Activated T-cell treated with anti-CD3 and anti-CD28 coated beads, Interleukin-2, amount 50 U/mL, for 1 hour (primary cell): Measurements from ENCODE around the gene TNRC6C.

Source experiments
- DNase-seq: peaks from one replicate; pipeline ENCODE4 v3.0.0-alpha.2; 2020

Gene TNRC6C

GRCh38 chr17:78143214-78144146 is 185.0 kb downstream of the TNRC6C start:
- DNase-seq = no peak

DNA sequence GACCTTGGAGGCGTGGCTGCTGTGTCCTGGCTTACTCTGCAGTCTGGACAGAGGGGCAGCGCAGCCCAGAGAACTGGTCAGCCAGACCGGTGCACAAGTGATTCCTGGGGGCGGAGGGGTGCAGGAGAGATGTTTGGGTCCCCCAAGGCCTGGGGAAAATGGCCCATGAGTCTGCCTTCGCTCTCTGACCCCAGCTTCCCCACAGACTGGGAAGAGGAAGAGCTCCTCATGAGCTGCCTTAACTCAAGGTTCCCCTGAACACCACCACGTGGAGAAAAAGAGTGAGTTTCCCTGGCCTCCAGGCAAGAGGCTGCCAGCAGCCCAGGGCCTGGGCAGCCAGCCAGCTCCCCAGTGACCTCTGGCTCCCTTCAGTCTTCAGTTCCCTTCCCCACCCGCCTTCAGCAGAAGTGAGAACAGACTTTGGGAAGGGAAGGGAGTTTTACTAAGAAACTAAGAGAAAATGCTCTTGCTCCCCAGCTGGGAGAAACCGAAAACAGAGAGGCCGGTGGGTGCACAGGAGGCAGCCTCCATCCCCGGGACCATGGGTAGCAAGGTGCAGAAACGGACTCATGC is 185.7 kb downstream of the TNRC6C start:
- no peak for DNase-seq

DNA sequence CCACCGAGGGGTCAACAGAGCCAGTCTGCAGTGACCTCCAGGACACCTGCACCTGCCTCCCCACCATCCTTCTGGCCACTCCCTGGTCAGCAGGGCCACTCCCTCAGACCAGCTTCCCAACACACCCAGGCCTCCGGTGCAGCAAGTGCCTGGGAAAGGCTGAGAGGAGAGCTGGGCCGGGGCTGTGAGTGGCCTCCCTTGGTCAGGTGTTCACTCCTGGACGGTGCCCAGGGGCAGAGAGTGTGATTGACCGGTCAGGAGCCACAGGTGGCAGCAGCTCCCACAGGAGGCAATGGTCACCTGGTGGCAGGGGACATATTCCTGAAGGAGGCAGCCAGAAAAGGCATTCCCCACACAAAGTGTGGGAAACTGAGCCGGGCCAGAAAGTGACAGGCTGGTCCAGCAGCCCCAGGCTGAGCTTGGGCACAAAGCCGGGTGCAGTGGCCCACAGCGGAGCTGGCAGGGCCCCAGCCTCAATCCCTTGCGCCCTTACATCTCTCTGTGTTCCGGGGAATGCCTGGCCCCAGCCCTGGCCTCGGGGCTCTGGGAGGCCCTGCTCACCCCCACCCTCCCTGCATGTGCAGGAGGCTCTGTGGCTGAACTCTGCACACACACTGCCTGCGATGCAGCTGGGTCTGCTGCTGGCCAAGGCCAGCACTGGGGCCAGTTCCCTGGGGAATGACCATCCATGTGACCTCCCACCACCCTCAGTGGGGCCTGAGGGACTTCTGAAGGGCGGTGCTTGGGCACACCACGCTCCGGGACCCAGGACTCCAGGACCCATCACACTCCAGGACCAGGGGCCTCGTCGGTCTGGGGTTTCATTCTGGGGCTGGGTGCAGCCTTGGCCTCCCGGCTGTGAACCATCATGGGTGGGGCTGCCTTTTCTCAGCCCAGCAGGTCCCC is 186.5 kb downstream of the TNRC6C start:
- DNase-seq = no peak

GRCh38 chr17:78146471-78146869 is 188.0 kb downstream of the TNRC6C start:
- no peak for DNase-seq

GRCh38 chr17:78146881-78147280 is 188.4 kb downstream of the TNRC6C start:
- no peak for DNase-seq

GRCh38 chr17:78147315-78147998 is 189.0 kb downstream of the TNRC6C start:
- DNase-seq = no peak

DNA sequence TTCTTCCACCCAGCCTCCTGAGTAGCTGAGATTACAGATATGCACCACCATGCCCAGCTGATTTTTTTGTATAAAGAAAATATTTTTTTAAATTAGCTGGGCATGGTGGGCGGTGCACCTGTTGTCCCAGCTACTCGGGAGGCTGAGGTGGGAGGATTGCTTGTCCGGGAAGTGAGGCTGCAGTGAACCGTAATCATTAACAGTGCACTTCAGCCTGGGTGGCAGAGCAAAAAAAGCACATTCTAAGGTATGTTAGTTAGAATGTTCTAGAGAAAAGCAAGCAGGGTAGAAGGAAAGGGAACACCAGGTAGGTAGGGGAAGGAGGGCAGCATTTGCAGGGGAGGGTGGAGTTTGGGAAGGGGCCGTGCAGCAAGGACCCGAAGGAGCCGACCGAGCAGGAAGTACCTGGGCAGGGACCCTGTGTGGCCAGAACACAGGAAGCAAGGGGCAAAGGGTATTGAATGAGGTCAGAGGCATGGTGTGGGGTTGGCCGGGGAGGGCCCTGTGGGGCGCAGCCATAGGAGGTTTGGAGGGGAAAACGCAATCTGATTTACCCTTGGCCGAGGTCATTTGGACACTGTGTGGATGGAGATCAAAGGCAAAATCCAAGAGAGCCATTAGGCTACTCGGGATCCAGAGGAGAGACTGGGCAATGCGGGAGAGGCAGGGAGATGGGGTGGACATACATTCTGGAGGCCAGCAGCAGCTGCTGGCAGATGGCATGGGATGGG is 189.9 kb downstream of the TNRC6C start:
- no peak for DNase-seq

DNA sequence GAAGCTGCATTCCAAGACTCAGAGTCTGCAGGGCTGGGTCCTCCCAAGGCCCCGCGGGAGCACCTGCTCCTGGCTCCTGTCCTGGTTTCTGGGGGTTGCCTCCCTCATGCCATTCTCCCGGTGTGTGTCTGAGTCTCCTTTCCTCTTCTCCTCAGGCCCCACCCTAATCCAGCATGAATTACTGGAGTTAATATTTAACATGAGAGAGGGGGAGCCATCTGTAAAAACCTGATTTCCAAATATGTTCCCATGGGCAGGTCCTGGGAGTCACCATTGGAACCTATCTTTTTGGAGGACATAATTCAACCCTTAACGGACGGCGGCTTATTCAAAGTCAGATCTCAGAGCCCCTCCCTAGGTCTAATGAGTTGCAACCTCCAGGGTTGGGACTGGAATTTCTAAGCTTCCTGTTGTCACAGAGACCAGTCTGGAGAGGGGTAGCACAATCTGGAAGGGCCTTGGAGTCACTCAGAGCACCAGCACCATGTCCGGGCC is 193.1 kb downstream of the TNRC6C start:
- DNase-seq = no peak

DNA sequence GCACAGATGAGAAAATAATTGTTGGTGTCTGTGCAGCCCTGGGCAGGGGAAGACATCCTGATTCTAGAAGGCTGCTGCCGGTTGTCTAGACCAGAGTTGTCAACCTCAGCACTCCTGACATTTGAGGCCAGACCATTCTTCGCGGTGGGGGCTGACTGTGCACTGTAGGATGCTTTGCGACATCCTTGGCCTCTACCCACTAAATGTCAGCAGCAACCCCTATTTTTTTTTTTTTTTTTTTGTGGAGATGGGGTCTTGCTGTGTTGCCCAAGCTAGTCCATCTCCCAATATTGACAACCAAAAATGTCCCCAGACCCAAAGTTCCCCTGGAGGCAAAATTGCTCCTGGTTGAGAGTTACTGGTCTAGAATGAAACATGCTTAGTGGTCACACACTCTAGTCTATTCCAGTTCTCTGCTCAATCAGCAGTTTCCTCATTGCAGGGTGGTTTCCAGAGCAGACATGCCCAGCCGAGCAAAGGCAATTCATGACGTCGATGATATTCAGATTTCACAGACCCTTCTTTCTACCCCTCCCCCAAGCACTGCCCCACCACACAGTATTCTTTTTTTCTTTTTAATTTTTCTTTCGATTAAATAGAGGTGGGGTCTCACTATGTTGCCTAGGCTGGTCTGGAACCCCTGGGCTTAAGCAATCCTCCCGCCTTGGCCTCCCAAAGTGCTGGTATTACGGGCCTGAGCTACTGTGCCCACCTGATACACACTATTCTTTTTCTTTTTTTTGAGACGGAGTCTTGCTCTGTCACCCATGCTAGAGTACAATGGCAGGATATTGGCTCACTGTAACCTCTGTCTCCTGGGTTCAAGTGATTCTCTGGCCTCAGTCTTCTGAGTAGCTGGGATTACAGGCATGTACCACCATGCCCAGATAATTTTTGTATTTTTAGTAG is 196.7 kb downstream of the TNRC6C start:
- DNase-seq = no peak
